Upper lobe of left lung (tissue), 6 donors: ENCODE measurements around the gene GSTM5. TPM values are rescaled to one million over a fixed set of nuclear protein-coding genes. Genes with fewer than 3 reads are reported as not detected.
"Not testable (repeated sequence)": the region's sequence is repeated elsewhere in the genome, so short reads cannot be mapped to it uniquely, and the experiment has no call there.

Experiments
- ATAC-seq, 2 donors: fragments of 200-7000 bp; cut with Tn5 transposase; one replicate each; pipeline ENCODE4 v1.9.1; 2022; ENCODE audit warnings: mild to moderate bottlenecking in 2 of 2, moderate library complexity in 2 of 2; ENCODE audit not compliant: low FRiP score in 2 of 2
- DNase-seq, 2 donors: peaks; one replicate each; pipeline ENCODE4 v3.0.0-alpha.2; 2019 to 2020
- H3K27ac ChIP-seq, 4 donors: fragments of 200-600 bp; sonication (generic); one replicate each; pipeline ENCODE4 v1.5.1; 2016 to 2019
- H3K27me3 ChIP-seq, 4 donors: fragments of 200-600 bp; sonication (generic); one replicate each; pipeline ENCODE4 v1.5.1; 2017 to 2019
- H3K36me3 ChIP-seq, 4 donors: fragments of 200-600 bp; sonication (generic); one replicate each; pipeline ENCODE4 v1.5.1; 2016 to 2019
- H3K4me1 ChIP-seq, 4 donors: fragments of 200-600 bp; sonication (generic); one replicate each; pipeline ENCODE4 v1.5.1; 2018 to 2019
- H3K4me3 ChIP-seq, 4 donors: fragments of 200-600 bp; sonication (generic); one replicate each; pipeline ENCODE4 v1.5.1; 2017 to 2019; ENCODE audit warnings: mild to moderate bottlenecking in 2 of 4, moderate library complexity in 1 of 4
- H3K9me3 ChIP-seq, 4 donors: fragments of 200-600 bp; sonication (generic); one replicate each; pipeline ENCODE4 v1.5.1; 2018 to 2019
- EP300 ChIP-seq, 4 donors: sonication (generic); formaldehyde crosslinking; IDR thresholded peaks; one replicate each; pipeline ENCODE4 v1.5.1; 2017; ENCODE audit warnings: antibody characterized with exemption in 4 of 4, control low read depth in 2 of 4
- POLR2A ChIP-seq, 4 donors: fragments of 450-650 bp; IDR thresholded peaks; one replicate each; pipeline ENCODE4 v1.5.1; 2016 to 2017; ENCODE audit warnings: antibody characterized with exemption in 4 of 4, mild to moderate bottlenecking in 2 of 4
- POLR2AphosphoS5 ChIP-seq, 2 donors: sonication (generic); formaldehyde crosslinking; IDR thresholded peaks; one replicate each; pipeline ENCODE4 v1.5.1; 2017; ENCODE audit warnings: antibody characterized with exemption in 2 of 2
- WGBS, 2 donors: methylation state at CpG; one replicate each; pipeline ENCODE4 v1.1.5; 2017 to 2018; 5-methylcytosine and 5-hydroxymethylcytosine counted together
- total RNA-seq, 6 donors: library from RNA; depleted of rRNA in 4 of 6; stranded (reverse); fragments of >200 nt in 4 of 6; gene quantifications; one replicate each; pipeline versions ENCODE4 v1.1.0 to v1.2.1, GENCODE V29; 2016 to 2021
- TF ChIP-seq, protein P1 (sequence below), 6 experiments: fragments of 450-650 bp in 4 of 6; fragments of 200-600 bp in 2 of 6; sonication (generic) in 2 of 6; IDR thresholded peaks; one replicate each; pipeline ENCODE4 v1.5.1; 2016 to 2019; ENCODE audit warnings: antibody characterized with exemption in 6 of 6
- donor health status: DM: no; HTN: no; CAD: no; lungs with moderate emphysema.
- donor health status: DM: no; HTN: yes; CAD: no; lungs with severe emphysema.

GSTM5 gene
- 10 to 100 TPM in 3 of 6 donors, 1 to 10 TPM in 2, under 1 TPM in 1; 1.00 to 24.3 (median 8.3) TPM for total RNA-seq

DNA sequence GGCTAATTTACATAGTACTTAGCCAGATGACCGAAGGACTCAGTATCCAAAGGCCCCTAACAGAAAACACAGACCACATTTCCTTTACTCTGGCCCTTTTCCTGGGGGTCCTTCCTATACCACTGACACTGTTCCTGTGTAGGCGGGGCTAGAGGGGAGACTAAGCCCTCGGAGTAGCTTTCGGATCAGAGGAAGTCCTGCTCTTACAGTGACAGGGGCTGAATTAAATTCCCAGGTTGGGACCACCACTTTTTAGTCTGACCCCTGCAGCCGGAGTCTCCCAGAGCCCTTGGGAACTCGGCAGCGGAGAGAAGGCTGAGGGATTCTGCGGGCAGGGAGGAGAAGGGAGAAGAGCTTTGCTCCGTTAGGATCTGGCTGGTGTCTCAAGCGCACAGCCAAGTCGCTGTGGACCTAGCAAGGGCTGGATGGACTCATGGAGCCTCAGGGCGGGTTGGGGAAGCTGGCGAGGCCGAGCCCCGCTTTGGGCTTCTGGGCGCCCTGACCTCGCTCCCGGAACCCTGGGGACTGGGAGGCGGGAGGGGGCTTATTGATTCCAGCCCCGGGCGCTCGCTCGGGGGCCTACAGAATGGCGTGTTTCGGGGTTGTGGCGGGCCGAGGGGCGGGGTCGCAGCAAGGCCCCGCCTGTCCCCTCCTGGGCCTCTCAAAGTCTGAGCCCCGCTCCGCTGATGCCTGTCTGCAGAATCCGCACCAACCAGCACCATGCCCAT lies at the start of gene GSTM5:
Gene GSTM5 (plus strand): TSS at position 659 of the 728 bp plus-strand sequence. CDS start 62 bp downstream, at position 721.
- H3K36me3 ChIP-seq, H3K27me3 ChIP-seq, H3K4me1 ChIP-seq, H3K27ac ChIP-seq: not testable (repeated sequence)
- peak within 1 kb of the TSS in 3 of 4 donors; percentile 24 to 40 (median 38) for H3K4me3 ChIP-seq
- H3K9me3 ChIP-seq, result peaks cover 0 to 11% (median 1%) of the 10 kb centered on the region in 4 donors
- ATAC-seq (peak; percentile 47 to 84), DNase-seq (peak in 1 of 2 donors; percentile 83)
- 46 to 54% methylated on average over 8 to 11 of the region's 33 CpGs for WGBS, 2 donors

DNA sequence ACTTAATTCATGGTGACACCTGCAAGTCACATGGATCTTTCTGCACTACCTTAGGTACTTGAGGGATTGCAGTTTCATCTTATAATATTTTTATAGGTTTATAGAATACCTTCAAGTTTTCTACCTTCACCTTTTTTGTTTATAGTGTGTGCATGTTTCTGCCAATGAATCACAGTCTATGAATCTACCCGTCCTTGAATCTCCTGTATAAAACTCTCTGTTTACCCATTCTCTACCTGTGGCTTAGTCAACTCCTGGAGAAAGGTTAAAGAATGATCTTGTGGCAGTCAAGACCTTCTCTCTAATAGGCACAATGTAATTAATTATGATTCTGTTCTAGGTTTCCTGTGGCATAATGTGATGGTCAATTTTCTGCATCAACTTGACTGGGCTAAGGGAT lies 47.4 kb upstream of the GSTM5 start:
- Histone ChIP-seq H3K27me3 (no peaks in the 10 kb centered on the region), H3K36me3 (peaks cover 0 to 13% (median 0%) of the 10 kb centered on the region in 4 donors), H3K27ac (no peak overlapping the region), H3K4me3 (no peak overlapping the region), H3K9me3 (no peaks in the 10 kb centered on the region), H3K4me1 (peaks cover 7 to 16% (median 10%) of the 10 kb centered on the region in 4 donors)
- TF ChIP-seq POLR2AphosphoS5 (IDR thresholded peaks at IDR 0.05) (no peak), EP300 (IDR thresholded peaks at IDR 0.05) (no peak), POLR2A (IDR thresholded peaks at IDR 0.05) (no peak)
- TF ChIP-seq, protein P1, sequence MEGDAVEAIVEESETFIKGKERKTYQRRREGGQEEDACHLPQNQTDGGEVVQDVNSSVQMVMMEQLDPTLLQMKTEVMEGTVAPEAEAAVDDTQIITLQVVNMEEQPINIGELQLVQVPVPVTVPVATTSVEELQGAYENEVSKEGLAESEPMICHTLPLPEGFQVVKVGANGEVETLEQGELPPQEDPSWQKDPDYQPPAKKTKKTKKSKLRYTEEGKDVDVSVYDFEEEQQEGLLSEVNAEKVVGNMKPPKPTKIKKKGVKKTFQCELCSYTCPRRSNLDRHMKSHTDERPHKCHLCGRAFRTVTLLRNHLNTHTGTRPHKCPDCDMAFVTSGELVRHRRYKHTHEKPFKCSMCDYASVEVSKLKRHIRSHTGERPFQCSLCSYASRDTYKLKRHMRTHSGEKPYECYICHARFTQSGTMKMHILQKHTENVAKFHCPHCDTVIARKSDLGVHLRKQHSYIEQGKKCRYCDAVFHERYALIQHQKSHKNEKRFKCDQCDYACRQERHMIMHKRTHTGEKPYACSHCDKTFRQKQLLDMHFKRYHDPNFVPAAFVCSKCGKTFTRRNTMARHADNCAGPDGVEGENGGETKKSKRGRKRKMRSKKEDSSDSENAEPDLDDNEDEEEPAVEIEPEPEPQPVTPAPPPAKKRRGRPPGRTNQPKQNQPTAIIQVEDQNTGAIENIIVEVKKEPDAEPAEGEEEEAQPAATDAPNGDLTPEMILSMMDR (IDR thresholded peaks at IDR 0.05), result no peak
- WGBS, 2 donors, result 52 to 78% methylated on average over 1 of the region's 1 CpG
- DNase-seq (no peak), ATAC-seq (no peak)

- H3K27me3 ChIP-seq, result no peaks in the 10 kb centered on the region
- TF ChIP-seq POLR2AphosphoS5 (IDR thresholded peaks at IDR 0.05), result peak in 1 of 2 donors; percentile 11
- no peak for TF ChIP-seq EP300 (IDR thresholded peaks at IDR 0.05)
- peak in 1 of 4 donors; percentile 16 for TF ChIP-seq POLR2A (IDR thresholded peaks at IDR 0.05)
- TF ChIP-seq, protein P1 (IDR thresholded peaks at IDR 0.05), result no peak
- WGBS, 2 donors, result 7 to 16% methylated on average over 17 to 22 of the region's 22 CpGs
- H3K27ac ChIP-seq, result peak within 1 kb of the TSS in 3 of 4 donors; percentile 9 to 53 (median 46)
- ATAC-seq (peak; percentile 97 to 100), DNase-seq (peak; percentile 95 to 98)
- no peaks in the 10 kb centered on the region for H3K9me3 ChIP-seq
- H3K36me3 ChIP-seq, result peaks cover 0 to 3% (median 0%) of the 10 kb centered on the region in 4 donors
- H3K4me3 ChIP-seq, result peak within 1 kb of the TSS; percentile 33 to 63 (median 58)
- H3K4me1 ChIP-seq, result peaks cover 7 to 16% (median 10%) of the 10 kb centered on the region in 4 donors
These were observed 44.5 kb upstream of the GSTM5 start, which contains the start of gene GSTM2 for GRCh38 chr1:109667452-109668122. GSTM2 (plus strand) TSS chr1:109668057; CDS start chr1:109668116, 59 bp downstream.

DNA sequence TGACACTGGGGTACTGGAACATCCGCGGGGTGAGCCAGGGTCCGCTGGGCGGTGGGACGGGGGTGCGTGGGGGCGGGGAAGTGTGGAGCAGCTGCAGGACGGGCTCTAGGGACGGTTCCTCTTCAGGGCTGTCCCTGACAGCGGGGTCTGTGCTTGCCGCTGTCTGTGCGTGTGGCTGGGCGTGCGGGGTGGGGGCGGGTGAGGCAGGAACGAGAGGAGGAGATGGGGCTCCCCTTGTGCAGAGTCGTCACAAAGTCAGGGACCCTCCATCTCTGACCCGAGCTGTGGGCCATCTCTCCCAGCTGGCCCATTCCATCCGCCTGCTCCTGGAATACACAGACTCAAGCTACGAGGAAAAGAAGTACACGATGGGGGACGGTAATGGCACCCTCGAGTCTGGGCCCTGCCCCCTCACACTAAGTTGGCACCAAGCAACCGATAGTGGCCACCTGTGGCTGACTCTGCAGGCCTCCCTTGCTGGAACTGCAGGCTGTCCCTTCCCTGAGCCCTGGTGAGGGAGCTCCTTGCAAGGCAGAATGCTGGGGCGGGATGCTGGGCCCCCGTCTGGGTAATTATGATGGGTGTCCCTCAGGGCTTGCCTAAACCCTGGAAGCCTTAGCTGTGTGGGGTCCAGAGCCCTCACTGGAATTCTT lies 43.8 kb upstream of the GSTM5 start:
- H3K27ac ChIP-seq, result peak overlapping the region in 3 of 4 donors; percentile 9 to 53 (median 46)
- H3K27me3 ChIP-seq, result no peaks in the 10 kb centered on the region
- DNase-seq (peak in 1 of 2 donors; percentile 12), ATAC-seq (peak in 1 of 2 donors; percentile 6)
- TF ChIP-seq EP300 (IDR thresholded peaks at IDR 0.05), result no peak
- H3K4me3 ChIP-seq, result peak overlapping the region; percentile 33 to 63 (median 58)
- no peaks in the 10 kb centered on the region for H3K9me3 ChIP-seq
- H3K36me3 ChIP-seq, result peaks cover 0 to 6% (median 0%) of the 10 kb centered on the region in 4 donors
- WGBS, 2 donors, result 16 to 29% methylated on average over 7 to 19 of the region's 26 CpGs
- peaks cover 7 to 16% (median 10%) of the 10 kb centered on the region in 4 donors for H3K4me1 ChIP-seq

DNA sequence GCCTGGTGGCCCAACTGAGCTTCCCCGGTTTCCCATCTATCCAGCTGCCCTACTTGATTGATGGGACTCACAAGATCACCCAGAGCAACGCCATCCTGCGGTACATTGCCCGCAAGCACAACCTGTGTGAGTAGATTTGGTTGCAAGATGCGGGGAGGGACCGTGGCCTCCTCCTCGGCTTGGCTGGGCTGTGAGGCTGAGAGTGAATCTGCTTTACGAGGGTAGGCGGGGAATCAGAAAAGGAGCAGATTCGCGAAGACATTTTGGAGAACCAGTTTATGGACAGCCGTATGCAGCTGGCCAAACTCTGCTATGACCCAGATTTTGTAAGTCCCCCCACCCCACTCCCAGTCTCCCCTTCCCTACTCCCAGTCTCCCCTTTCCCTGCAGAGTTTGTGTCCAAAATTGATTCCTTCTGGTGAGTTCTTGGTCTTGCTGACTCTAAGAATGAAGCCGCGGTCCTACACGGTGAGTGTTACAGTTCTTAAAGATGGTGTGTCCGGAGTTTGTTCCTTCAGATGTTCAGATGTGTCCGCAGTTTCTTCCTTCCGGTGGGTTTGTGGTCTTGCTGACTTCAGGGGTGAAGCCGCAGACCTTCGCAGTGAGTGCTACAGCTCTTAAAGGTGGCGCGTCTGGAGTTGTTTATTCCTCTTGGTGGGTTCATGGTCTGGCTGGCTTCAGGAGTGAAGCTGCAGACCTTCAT lies 42.7 kb upstream of the GSTM5 start:
- 85 to 91% methylated on average over 17 to 22 of the region's 22 CpGs for WGBS, 2 donors
- H3K27ac ChIP-seq, result no peak overlapping the region

GRCh38 chr1:109669949-109670302 lies 42.1 kb upstream of the GSTM5 start:
- DNase-seq, H3K9me3 ChIP-seq, H3K27me3 ChIP-seq, ATAC-seq, H3K27ac ChIP-seq, H3K4me3 ChIP-seq, H3K36me3 ChIP-seq: not testable (repeated sequence)
- H3K4me1 ChIP-seq, result peaks cover 7 to 16% (median 10%) of the 10 kb centered on the region in 4 donors
- 96 to 98% methylated on average over 4 of the region's 5 CpGs for WGBS, 2 donors

More for the DNA sequence above, 42.7 kb upstream of the GSTM5 start:
- Histone ChIP-seq H3K9me3 (no peaks in the 10 kb centered on the region), H3K27me3 (no peaks in the 10 kb centered on the region), H3K36me3 (peaks cover 0 to 7% (median 0%) of the 10 kb centered on the region in 4 donors), H3K4me3 (no peak overlapping the region), H3K4me1 (peaks cover 7 to 16% (median 10%) of the 10 kb centered on the region in 4 donors)
- no peak for DNase-seq
- ATAC-seq, result no peak
- no peak for TF ChIP-seq POLR2A (IDR thresholded peaks at IDR 0.05)
- TF ChIP-seq, protein P1 (IDR thresholded peaks at IDR 0.05), result no peak
- no peak for TF ChIP-seq EP300 (IDR thresholded peaks at IDR 0.05)
- no peak for TF ChIP-seq POLR2AphosphoS5 (IDR thresholded peaks at IDR 0.05)
